ENCODE measurements around the gene TP53TG3F. TPM values are rescaled to one million over a fixed set of nuclear protein-coding genes. Genes with fewer than 3 reads are reported as not detected.
"Not testable (repeated sequence)": the region's sequence is repeated elsewhere in the genome, so short reads cannot be mapped to it uniquely, and the experiment has no call there.

TP53TG3F gene, protein sequence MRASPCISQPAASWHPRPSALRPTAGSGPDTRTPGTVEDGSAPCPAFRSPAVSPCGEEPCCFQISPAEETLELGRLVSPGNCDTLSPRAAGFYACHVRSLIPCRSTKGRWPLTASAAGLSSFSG
- under 1 TPM in 1 of 6 donors, not detected in 5; 0.16 TPM for total RNA-seq
- polyA plus RNA-seq = not detected

DNA sequence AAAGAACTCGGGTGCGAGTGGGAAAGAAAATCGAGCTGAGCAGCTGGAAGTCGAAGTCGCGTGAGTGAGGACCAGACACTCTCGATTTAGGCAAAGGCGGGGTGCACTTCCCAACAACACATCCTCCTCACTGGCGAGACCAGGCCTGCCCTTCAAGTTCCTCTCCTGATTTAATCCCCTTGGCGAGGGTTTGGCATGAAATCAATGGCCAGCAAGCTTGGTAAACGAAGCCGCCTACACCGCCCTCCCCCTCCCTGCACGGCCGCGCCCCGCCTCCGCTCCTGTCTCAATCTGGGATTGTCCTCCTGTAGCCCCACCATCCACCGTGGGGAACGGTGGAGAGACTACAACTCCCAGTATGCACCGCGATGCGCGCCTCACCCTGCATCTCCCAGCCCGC, at the start of gene TP53TG3F:
Gene TP53TG3F (plus strand): TSS at position 301 of the 400 bp plus-strand sequence. CDS start 68 bp downstream, at position 369.
- H3K9me3 ChIP-seq; H3K27ac ChIP-seq; FAIRE-seq; ATAC-seq; DNase-seq; H3K36me3 ChIP-seq; intact Hi-C loops (cut with DNase I); H3K27me3 ChIP-seq; H3K4me3 ChIP-seq; H3K4me1 ChIP-seq: not testable (repeated sequence)
- WGBS, 2 donors = no CpG with 5 or more reads among the region's 25 CpGs

DNA sequence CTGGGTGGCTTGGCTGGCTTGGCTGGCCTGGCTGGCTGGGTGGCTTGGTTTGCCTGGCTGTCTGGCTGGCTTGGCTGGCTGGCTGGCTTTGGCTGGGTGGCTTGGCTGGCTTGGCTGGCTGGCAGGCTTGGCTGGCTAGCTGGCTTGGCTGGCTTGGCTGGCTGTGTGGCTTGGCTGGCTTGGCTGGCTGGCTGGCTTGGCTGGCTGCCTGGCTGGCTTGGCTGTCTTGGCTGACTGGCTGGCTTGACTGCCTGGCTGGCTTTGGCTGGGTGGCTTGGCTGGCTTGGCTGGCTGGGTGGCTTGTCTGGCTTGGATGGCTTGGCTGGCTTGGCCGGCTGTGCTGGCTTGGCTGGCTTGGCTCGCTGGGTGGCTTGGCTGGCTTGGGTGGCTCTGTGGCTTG, 32.2 kb downstream of the TP53TG3F start:
- H3K36me3 ChIP-seq; H3K9me3 ChIP-seq; FAIRE-seq; ATAC-seq; H3K27me3 ChIP-seq; H3K4me3 ChIP-seq; intact Hi-C loops (cut with DNase I); H3K4me1 ChIP-seq; H3K27ac ChIP-seq; DNase-seq: not testable (repeated sequence)
- WGBS, 2 donors = no CpG with 5 or more reads among the region's 2 CpGs

DNA sequence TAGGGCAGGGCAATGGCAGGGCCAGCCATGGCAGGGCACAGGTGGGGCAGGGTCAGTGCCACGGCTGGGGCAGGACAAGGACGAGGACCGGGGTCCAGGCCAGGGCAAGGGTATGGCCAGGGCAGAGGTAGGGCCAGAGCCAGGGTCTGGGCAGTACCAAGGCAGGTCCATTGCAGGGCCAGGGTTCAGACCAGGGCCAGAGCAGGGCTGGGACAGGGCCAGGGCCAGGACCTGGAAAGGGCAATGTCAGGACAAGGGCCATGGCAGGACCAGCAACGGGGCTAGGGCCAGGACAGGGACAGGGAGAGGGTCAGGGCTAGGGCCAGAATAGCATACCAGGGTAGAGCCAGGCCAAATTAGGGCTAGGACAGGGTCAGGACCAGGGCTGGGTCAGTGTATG, 47.8 kb downstream of the TP53TG3F start:
- WGBS, 2 donors = 61% methylated on average over 3 of the region's 4 CpGs; no CpG with 5 or more reads in 1 of the 2 donors
- H3K9me3 ChIP-seq; H3K36me3 ChIP-seq; H3K27me3 ChIP-seq; ATAC-seq; H3K4me1 ChIP-seq; H3K27ac ChIP-seq; FAIRE-seq; intact Hi-C loops (cut with DNase I); H3K4me3 ChIP-seq: not testable (repeated sequence)
- DNase-seq = peak in 2 of 6 donors; percentile 25 to 33

DNA sequence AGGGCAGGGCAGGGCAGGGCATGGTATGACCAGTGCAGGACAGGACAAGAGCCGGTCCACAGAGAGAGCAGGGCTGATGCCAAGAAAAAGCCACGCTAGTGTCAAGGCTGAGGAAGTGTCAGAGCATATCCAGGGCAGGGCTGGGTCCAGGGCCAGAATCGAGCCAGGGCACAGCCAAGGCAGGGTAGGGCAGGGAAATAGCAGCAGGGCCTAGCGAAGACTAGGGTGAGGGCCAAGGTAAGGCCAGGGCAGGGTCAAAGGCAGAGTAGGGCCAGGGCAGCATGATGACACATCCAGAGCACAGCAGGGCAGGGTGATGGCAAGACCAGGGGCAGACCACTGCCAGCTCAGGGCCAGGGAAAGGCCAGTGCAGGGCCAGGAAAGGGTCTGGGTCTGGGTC, 49.7 kb downstream of the TP53TG3F start:
- H3K36me3 ChIP-seq; FAIRE-seq; H3K4me3 ChIP-seq; H3K27me3 ChIP-seq; H3K9me3 ChIP-seq; H3K4me1 ChIP-seq; H3K27ac ChIP-seq; ATAC-seq; DNase-seq; intact Hi-C loops (cut with DNase I): not testable (repeated sequence)
- 88% methylated on average over 1 of the region's 4 CpGs; no CpG with 5 or more reads in 1 of the 2 donors for WGBS, 2 donors

DNA sequence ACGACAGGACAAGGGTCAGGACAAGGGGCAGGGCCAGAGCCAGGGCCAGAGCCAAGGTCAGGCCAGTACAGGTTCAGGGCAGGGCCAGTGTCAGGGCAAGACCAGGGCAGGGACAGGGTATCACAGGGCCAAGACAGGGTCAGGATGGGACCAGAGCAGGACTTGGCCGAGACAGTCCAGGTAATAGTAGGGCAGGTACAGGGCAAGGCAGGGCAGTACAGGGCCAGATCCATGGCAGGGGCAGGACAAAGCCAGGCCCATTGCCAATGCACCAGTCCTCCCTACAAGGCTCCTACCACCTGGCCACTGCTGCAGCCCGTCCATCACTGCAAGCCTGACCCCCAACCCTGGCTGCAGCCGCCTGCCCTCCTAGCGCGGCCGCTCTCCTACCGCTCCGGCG, 50.5 kb downstream of the TP53TG3F start:
- H3K4me3 ChIP-seq; H3K9me3 ChIP-seq; ATAC-seq; H3K27me3 ChIP-seq; H3K4me1 ChIP-seq; H3K36me3 ChIP-seq; H3K27ac ChIP-seq; FAIRE-seq; intact Hi-C loops (cut with DNase I): not testable (repeated sequence)
- WGBS, 2 donors = 57 to 62% methylated on average over 1 to 2 of the region's 10 CpGs
- peak in 2 of 6 donors; percentile 13 to 23 for DNase-seq

Other genes starting within 250 kb of the TP53TG3F start
- gene TP53TG3E, start 155.3 kb upstream of the TP53TG3F start, total RNA-seq = not detected
- gene TP53TG3E, start 155.3 kb upstream of the TP53TG3F start, polyA plus RNA-seq = not detected
- not detected for gene TP53TG3B, start 98.8 kb upstream of the TP53TG3F start, total RNA-seq
- gene TP53TG3B, start 98.8 kb upstream of the TP53TG3F start, polyA plus RNA-seq = under 1 TPM; 0.16 to 0.19 TPM